Activated T-helper 2 cell treated with anti-CD3 and anti-CD28 coated beads, Interferon-gamma antibody, Interleukin-2, Interleukin-4, amounts not matched to agents 10 μg/mL and 5 μg/mL and 100 μg/mL, durations not matched to agents 14 hours and 24 hours and 36 hours (primary cell): Measurements from ENCODE around the gene RHO. TPM values are rescaled to one million over a fixed set of nuclear protein-coding genes. Genes with fewer than 3 reads are reported as not detected.

ENCODE experiments used
- DNase-seq: peaks from one replicate; pipeline ENCODE4 v3.0.0; 2021; ENCODE audit warnings: low spot score
- H3K27ac Mint-ChIP-seq: one replicate; pipeline ENCODE4 v1.8.0; 2021; ENCODE audit warnings: mixed read lengths
- H3K27me3 Mint-ChIP-seq: one replicate; pipeline ENCODE4 v1.8.0; 2021; ENCODE audit warnings: low read depth, mixed read lengths
- H3K36me3 Mint-ChIP-seq: one replicate; pipeline ENCODE4 v1.8.0; 2021; ENCODE audit warnings: low read depth, mixed read lengths
- H3K4me1 Mint-ChIP-seq: one replicate; pipeline ENCODE4 v1.8.0; 2021; ENCODE audit warnings: low read depth, mixed read lengths
- H3K4me3 Mint-ChIP-seq: one replicate; pipeline ENCODE4 v1.8.0; 2021; ENCODE audit warnings: low read depth, mild to moderate bottlenecking, moderate library complexity, mixed read lengths
- H3K9me3 Mint-ChIP-seq: one replicate; pipeline ENCODE4 v1.8.0; 2021; ENCODE audit warnings: mixed read lengths
- intact Hi-C: fragments of 100-400 bp; cut with micrococcal nuclease; formaldehyde crosslinking; loops from one replicate; pipeline ENCODE4 v1.15.1; 2023
- total RNA-seq: library from RNA; stranded (reverse); gene quantifications from 2 replicates; pipeline ENCODE4 v1.2.3, GENCODE V29; 2022

The RHO gene
- total RNA-seq, 1 donor from 2014 or later = not detected

GRCh38 chr3:129530251-129530791, 1.9 kb downstream of the RHO start:
- Mint-ChIP-seq H3K4me1 (peaks cover 2% of the 10 kb centered on the region), H3K4me3 (no peak overlapping the region), H3K27ac (no peak overlapping the region), H3K36me3 (no peaks in the 10 kb centered on the region), H3K9me3 (no peaks in the 10 kb centered on the region), H3K27me3 (no peaks in the 10 kb centered on the region)
- intact Hi-C loops = no loop called here
- DNase-seq = no peak

- H3K4me1 Mint-ChIP-seq = peaks cover 2% of the 10 kb centered on the region
These were observed 2.4 kb downstream of the RHO start for GRCh38 chr3:129530821-129531220.

GRCh38 chr3:129531699-129532098, 3.3 kb downstream of the RHO start:
- intact Hi-C loops = no loop called here
- no peak for DNase-seq
- Mint-ChIP-seq H3K9me3 (no peaks in the 10 kb centered on the region), H3K27ac (no peak overlapping the region), H3K27me3 (no peaks in the 10 kb centered on the region), H3K4me3 (no peak overlapping the region), H3K36me3 (no peaks in the 10 kb centered on the region), H3K4me1 (peaks cover 2% of the 10 kb centered on the region)

More at GRCh38 chr3:129530821-129531220, 2.4 kb downstream of the RHO start:
- intact Hi-C loops = no loop called here
- Mint-ChIP-seq H3K27me3 (no peaks in the 10 kb centered on the region), H3K9me3 (no peaks in the 10 kb centered on the region), H3K4me3 (no peak overlapping the region), H3K27ac (no peak overlapping the region), H3K36me3 (no peaks in the 10 kb centered on the region)
- no peak for DNase-seq

GRCh38 chr3:129532261-129532660, 3.8 kb downstream of the RHO start:
- H3K4me3 Mint-ChIP-seq = no peak overlapping the region
- intact Hi-C loops = no loop called here
- H3K36me3 Mint-ChIP-seq = no peaks in the 10 kb centered on the region
- no peaks in the 10 kb centered on the region for H3K27me3 Mint-ChIP-seq
- no peak overlapping the region for H3K27ac Mint-ChIP-seq
- peaks cover 2% of the 10 kb centered on the region for H3K4me1 Mint-ChIP-seq
- no peaks in the 10 kb centered on the region for H3K9me3 Mint-ChIP-seq
- DNase-seq = no peak

GRCh38 chr3:129533406-129533805, 5.0 kb downstream of the RHO start:
- H3K4me3 Mint-ChIP-seq = no peak overlapping the region
- DNase-seq = no peak
- no peaks in the 10 kb centered on the region for H3K36me3 Mint-ChIP-seq
- H3K9me3 Mint-ChIP-seq = no peaks in the 10 kb centered on the region
- peaks cover 2% of the 10 kb centered on the region for H3K4me1 Mint-ChIP-seq
- intact Hi-C loops = no loop called here
- H3K27ac Mint-ChIP-seq = no peak overlapping the region
- H3K27me3 Mint-ChIP-seq = no peaks in the 10 kb centered on the region

GRCh38 chr3:129534428-129535027, 6.1 kb downstream of the RHO start:
- no peaks in the 10 kb centered on the region for H3K27me3 Mint-ChIP-seq

GRCh38 chr3:129535075-129535474, 6.6 kb downstream of the RHO start:
- intact Hi-C loops = no loop called here
- Mint-ChIP-seq H3K4me1 (peaks cover 2% of the 10 kb centered on the region), H3K4me3 (no peak overlapping the region), H3K36me3 (no peaks in the 10 kb centered on the region), H3K9me3 (no peaks in the 10 kb centered on the region), H3K27me3 (no peaks in the 10 kb centered on the region), H3K27ac (no peak overlapping the region)
- no peak for DNase-seq

More at GRCh38 chr3:129534428-129535027, 6.1 kb downstream of the RHO start:
- H3K36me3 Mint-ChIP-seq = no peaks in the 10 kb centered on the region
- H3K4me1 Mint-ChIP-seq = peaks cover 2% of the 10 kb centered on the region
- no peak for DNase-seq
- no peak overlapping the region for H3K27ac Mint-ChIP-seq
- H3K9me3 Mint-ChIP-seq = no peaks in the 10 kb centered on the region
- H3K4me3 Mint-ChIP-seq = no peak overlapping the region
- intact Hi-C loops = no loop called here

- Mint-ChIP-seq H3K4me3 (no peak overlapping the region), H3K36me3 (no peaks in the 10 kb centered on the region), H3K27me3 (no peaks in the 10 kb centered on the region), H3K27ac (no peak overlapping the region), H3K4me1 (peaks cover 2% of the 10 kb centered on the region), H3K9me3 (no peaks in the 10 kb centered on the region)
- intact Hi-C loops = no loop called here
- no peak for DNase-seq
These were observed 7.9 kb downstream of the RHO start for GRCh38 chr3:129536374-129536667.

GRCh38 chr3:129536804-129537203, 8.4 kb downstream of the RHO start:
- DNase-seq = no peak
- H3K36me3 Mint-ChIP-seq = no peaks in the 10 kb centered on the region
- no peaks in the 10 kb centered on the region for H3K9me3 Mint-ChIP-seq
- no peak overlapping the region for H3K27ac Mint-ChIP-seq
- intact Hi-C loops = no loop called here
- no peaks in the 10 kb centered on the region for H3K27me3 Mint-ChIP-seq
- no peak overlapping the region for H3K4me3 Mint-ChIP-seq
- peaks cover 2% of the 10 kb centered on the region for H3K4me1 Mint-ChIP-seq

- Mint-ChIP-seq H3K9me3 (no peaks in the 10 kb centered on the region), H3K27me3 (no peaks in the 10 kb centered on the region), H3K36me3 (no peaks in the 10 kb centered on the region), H3K27ac (no peak overlapping the region), H3K4me3 (no peak overlapping the region), H3K4me1 (peaks cover 2% of the 10 kb centered on the region)
- DNase-seq = no peak
- intact Hi-C loops = no loop called here
These were observed 10.8 kb downstream of the RHO start for GRCh38 chr3:129539206-129539605.

- no peaks in the 10 kb centered on the region for H3K36me3 Mint-ChIP-seq
- intact Hi-C loops = no loop called here
- no peak for DNase-seq
- H3K27ac Mint-ChIP-seq = no peak overlapping the region
- H3K27me3 Mint-ChIP-seq = no peaks in the 10 kb centered on the region
- H3K9me3 Mint-ChIP-seq = no peaks in the 10 kb centered on the region
- no peak overlapping the region for H3K4me3 Mint-ChIP-seq
- H3K4me1 Mint-ChIP-seq = no peaks in the 10 kb centered on the region
These were observed 12.5 kb downstream of the RHO start for GRCh38 chr3:129540776-129541516.

GRCh38 chr3:129542747-129543146, 14.3 kb downstream of the RHO start:
- no peak overlapping the region for H3K27ac Mint-ChIP-seq
- H3K9me3 Mint-ChIP-seq = no peaks in the 10 kb centered on the region
- no peaks in the 10 kb centered on the region for H3K4me1 Mint-ChIP-seq

GRCh38 chr3:129543156-129543790, 14.8 kb downstream of the RHO start, which contains the start of gene H1-8:
TSS of gene H1-8 (plus strand) at chr3:129543175. CDS start at chr3:129543219, 44 bp downstream.
- Mint-ChIP-seq H3K36me3 (no peaks in the 10 kb centered on the region), H3K27ac (no peak within 1 kb of the TSS), H3K4me1 (no peaks in the 10 kb centered on the region), H3K27me3 (no peaks in the 10 kb centered on the region), H3K9me3 (no peaks in the 10 kb centered on the region), H3K4me3 (no peak within 1 kb of the TSS)
- intact Hi-C loops = no loop called here
- DNase-seq = no peak

More at GRCh38 chr3:129542747-129543146, 14.3 kb downstream of the RHO start:
- H3K4me3 Mint-ChIP-seq = no peak overlapping the region
- intact Hi-C loops = no loop called here
- H3K36me3 Mint-ChIP-seq = no peaks in the 10 kb centered on the region
- no peak for DNase-seq
- H3K27me3 Mint-ChIP-seq = no peaks in the 10 kb centered on the region
